ENCODE data around the gene AIM2. TPM values are rescaled to one million over a fixed set of nuclear protein-coding genes. Genes with fewer than 3 reads are reported as not detected.
"Not testable (repeated sequence)": the region's sequence is repeated elsewhere in the genome, so short reads cannot be mapped to it uniquely, and the experiment has no call there.

Gene AIM2
- polyA plus RNA-seq, 2 of the 4 experiments (the other 2 are of a cell fraction): not detected

GRCh38 chr1:159051436-159051835 lies 25.1 kb downstream of the AIM2 start:
- no peak for DNase-seq (ENCODE audit: low read depth in 1 of 2, low spot score in 1 of 2)
- ATAC-seq: no peak
- Histone ChIP-seq H3K4me2 (no peak overlapping the region), H3K9me3 (no peaks in the 10 kb centered on the region), H3K4me3 (no peak overlapping the region), H3K4me1 (no peaks in the 10 kb centered on the region), H3K27ac (no peak overlapping the region)
- CTCF ChIA-PET: interaction anchor here (1.1 kb wide), 1 partner anchor 21 kb away, joined by 3 read pairs; no protein-coding TSS in a partner anchor
- POLR2A ChIA-PET: no interaction called here
- no peak for TF ChIP-seq FOSB (CRISPR knock-in tag; IDR thresholded peaks at IDR 0.05)
- no peak for TF ChIP-seq CHD4 (IDR thresholded peaks at IDR 0.05; ENCODE audit: borderline replicate concordance)
- TF ChIP-seq HDAC2 (IDR thresholded peaks at IDR 0.05): no peak
- TF ChIP-seq POLR2A (IDR thresholded peaks at IDR 0.05; ENCODE audit: low read length): no peak
- no peak for TF ChIP-seq RCOR1 (IDR thresholded peaks at IDR 0.05; ENCODE audit: low read depth, low read length)
- TF ChIP-seq CTCF (IDR thresholded peaks at IDR 0.05): no peak
- no peak for TF ChIP-seq TP53 (CRISPR knock-in tag; IDR thresholded peaks at IDR 0.05)
- TF ChIP-seq MYC (IDR thresholded peaks at IDR 0.05; ENCODE audit: borderline replicate concordance, low read length): no peak
- TF ChIP-seq REST (IDR thresholded peaks at IDR 0.05): no peak
- no peak for TF ChIP-seq NR3C1 (IDR thresholded peaks at IDR 0.05)
- TF ChIP-seq RARB (CRISPR knock-in tag; IDR thresholded peaks at IDR 0.05): no peak
- no peak for FAIRE-seq
- 60% methylated on average over 2 of the region's 2 CpGs for WGBS (ENCODE audit: missing lambda C conversion rate)

GRCh38 chr1:159046486-159046885 lies 30.1 kb downstream of the AIM2 start:
- H3K4me1 ChIP-seq; H3K4me2 ChIP-seq; H3K27ac ChIP-seq; CTCF ChIA-PET; POLR2A ChIA-PET; ATAC-seq; H3K9me3 ChIP-seq; FAIRE-seq; H3K4me3 ChIP-seq; DNase-seq (ENCODE audit: low read depth in 1 of 2, low spot score in 1 of 2): not testable (repeated sequence)
- 0% methylated on average over 1 of the region's 1 CpG for WGBS (ENCODE audit: missing lambda C conversion rate)

- Histone ChIP-seq H3K4me2 (no peak overlapping the region), H3K4me3 (no peak overlapping the region), H3K27ac (no peak overlapping the region), H3K4me1 (no peaks in the 10 kb centered on the region), H3K9me3 (no peaks in the 10 kb centered on the region)
- POLR2A ChIA-PET: no interaction called here
- DNase-seq (ENCODE audit: low read depth in 1 of 2, low spot score in 1 of 2) (no peak), ATAC-seq (no peak), FAIRE-seq (no peak)
- CTCF ChIA-PET: no interaction called here
- WGBS (ENCODE audit: missing lambda C conversion rate): 42% methylated on average over 7 of the region's 7 CpGs
- TF ChIP-seq KDM5A (IDR thresholded peaks at IDR 0.05) (no peak), RFX5 (IDR thresholded peaks at IDR 0.05) (no peak), GATA3 (IDR thresholded peaks at IDR 0.05; ENCODE audit: borderline replicate concordance) (no peak), CBX8 (IDR thresholded peaks at IDR 0.05) (no peak), NR3C1 (IDR thresholded peaks at IDR 0.05) (no peak), FOXS1 (CRISPR knock-in tag; IDR thresholded peaks at IDR 0.05) (no peak), CTCF (IDR thresholded peaks at IDR 0.05) (no peak), USF2 (IDR thresholded peaks at IDR 0.05) (no peak), FOSB (CRISPR knock-in tag; IDR thresholded peaks at IDR 0.05) (no peak), ZFP36 (IDR thresholded peaks at IDR 0.05; ENCODE audit: borderline replicate concordance, partially characterized antibody) (no peak), NFE2L2 (conservative IDR thresholded peaks at IDR 0.05; ENCODE audit: low read length) (no peak), REST (IDR thresholded peaks at IDR 0.05) (no peak), CHD2 (IDR thresholded peaks at IDR 0.05; ENCODE audit: low read length, partially characterized antibody) (no peak), CHD4 (IDR thresholded peaks at IDR 0.05; ENCODE audit: borderline replicate concordance) (no peak), JUN (IDR thresholded peaks at IDR 0.05) (no peak)
Observed at GRCh38 chr1:159040893-159041724, 35.5 kb downstream of the AIM2 start.

All from A549 (cell line).